HG03045 (cell line): ENCODE results near the gene AEBP2.
"Not testable (repeated sequence)": the region's sequence is repeated elsewhere in the genome, so short reads cannot be mapped to it uniquely, and the experiment has no call there.

Experiments used
- ATAC-seq: cut with Tn5 transposase; IDR thresholded peaks from one replicate; pipeline ENCODE4 v1.9.1; 2021; ENCODE audit warnings: mild to moderate bottlenecking, moderate library complexity; ENCODE audit not compliant: unreplicated experiment

The AEBP2 gene

GRCh38 chr12:19453961-19454360, 14.7 kb downstream of the AEBP2 start:
- ATAC-seq, result no peak

- no peak for ATAC-seq
These were observed 15.5 kb downstream of the AEBP2 start for GRCh38 chr12:19454837-19455236.

GRCh38 chr12:19456176-19456575, 16.9 kb downstream of the AEBP2 start:
- no peak for ATAC-seq

GRCh38 chr12:19457561-19457960, 18.3 kb downstream of the AEBP2 start:
- ATAC-seq, result no peak

- no peak for ATAC-seq
These were observed 19.4 kb downstream of the AEBP2 start for GRCh38 chr12:19458733-19459132.

GRCh38 chr12:19461999-19462398, 22.7 kb downstream of the AEBP2 start:
- no peak for ATAC-seq

GRCh38 chr12:19462406-19462805, 23.1 kb downstream of the AEBP2 start:
- no peak for ATAC-seq

GRCh38 chr12:19464192-19464580, 24.9 kb downstream of the AEBP2 start:
- ATAC-seq, result no peak

GRCh38 chr12:19465711-19466110, 26.4 kb downstream of the AEBP2 start:
- no peak for ATAC-seq

- no peak for ATAC-seq
These were observed 34.9 kb downstream of the AEBP2 start for GRCh38 chr12:19474147-19474546.

GRCh38 chr12:19475884-19476505, 36.7 kb downstream of the AEBP2 start:
- ATAC-seq, result not testable (repeated sequence)

GRCh38 chr12:19477071-19477470, 37.8 kb downstream of the AEBP2 start:
- ATAC-seq, result no peak

GRCh38 chr12:19480459-19480858, 41.2 kb downstream of the AEBP2 start:
- ATAC-seq, result no peak

- ATAC-seq, result no peak
These were observed 42.7 kb downstream of the AEBP2 start for GRCh38 chr12:19482036-19482435.

- ATAC-seq, result peak; percentile 93
These were observed 43.3 kb downstream of the AEBP2 start for GRCh38 chr12:19482551-19483109.

- no peak for ATAC-seq
These were observed 44.4 kb downstream of the AEBP2 start for GRCh38 chr12:19483727-19484126.

GRCh38 chr12:19484738-19485137, 45.4 kb downstream of the AEBP2 start:
- ATAC-seq, result no peak

- no peak for ATAC-seq
These were observed 45.9 kb downstream of the AEBP2 start for GRCh38 chr12:19485240-19485639.

- ATAC-seq, result no peak
These were observed 49.9 kb downstream of the AEBP2 start for GRCh38 chr12:19489168-19489567.

- ATAC-seq, result no peak
These were observed 51.6 kb downstream of the AEBP2 start for GRCh38 chr12:19490908-19491307.

- ATAC-seq, result no peak
These were observed 52.6 kb downstream of the AEBP2 start for GRCh38 chr12:19491863-19492262.

GRCh38 chr12:19496219-19496878, 57.1 kb downstream of the AEBP2 start:
- ATAC-seq, result no peak
